ENCODE data around the gene BEND5. TPM values are rescaled to one million over a fixed set of nuclear protein-coding genes. Genes with fewer than 3 reads are reported as not detected.

The BEND5 gene
- polyA plus RNA-seq, 3 donors = 0.13 TPM; not detected in 2

- no peak for DNase-seq
- H3K27ac Mint-ChIP-seq = no peak overlapping the region
- intact Hi-C loops (cut with micrococcal nuclease) = no loop called here
- no peak overlapping the region for H3K4me3 ChIP-seq (replicated peaks in 1 of 3; ENCODE audit: low read depth in 2 of 3, low read length in 3 of 3)
- no peak overlapping the region for H2AFZ ChIP-seq (ENCODE audit: insufficient read depth, low read depth, low read length, poor library complexity, severe bottlenecking)
- no peaks in the 10 kb centered on the region for H3K9me3 ChIP-seq (replicated peaks in 1 of 2; ENCODE audit: control insufficient read depth in 1 of 2, insufficient read depth in 1 of 2, low read length in 2 of 2)
- no peaks in the 10 kb centered on the region for H3K27me3 ChIP-seq (ENCODE audit: control insufficient read depth in 2 of 2, insufficient read depth in 2 of 2, low read length in 2 of 2)
- no peaks in the 10 kb centered on the region for H3K36me3 ChIP-seq (replicated peaks in 1 of 2; ENCODE audit: control insufficient read depth in 1 of 2, insufficient read depth in 2 of 2, low read length in 2 of 2)
- TF ChIP-seq, protein P1, sequence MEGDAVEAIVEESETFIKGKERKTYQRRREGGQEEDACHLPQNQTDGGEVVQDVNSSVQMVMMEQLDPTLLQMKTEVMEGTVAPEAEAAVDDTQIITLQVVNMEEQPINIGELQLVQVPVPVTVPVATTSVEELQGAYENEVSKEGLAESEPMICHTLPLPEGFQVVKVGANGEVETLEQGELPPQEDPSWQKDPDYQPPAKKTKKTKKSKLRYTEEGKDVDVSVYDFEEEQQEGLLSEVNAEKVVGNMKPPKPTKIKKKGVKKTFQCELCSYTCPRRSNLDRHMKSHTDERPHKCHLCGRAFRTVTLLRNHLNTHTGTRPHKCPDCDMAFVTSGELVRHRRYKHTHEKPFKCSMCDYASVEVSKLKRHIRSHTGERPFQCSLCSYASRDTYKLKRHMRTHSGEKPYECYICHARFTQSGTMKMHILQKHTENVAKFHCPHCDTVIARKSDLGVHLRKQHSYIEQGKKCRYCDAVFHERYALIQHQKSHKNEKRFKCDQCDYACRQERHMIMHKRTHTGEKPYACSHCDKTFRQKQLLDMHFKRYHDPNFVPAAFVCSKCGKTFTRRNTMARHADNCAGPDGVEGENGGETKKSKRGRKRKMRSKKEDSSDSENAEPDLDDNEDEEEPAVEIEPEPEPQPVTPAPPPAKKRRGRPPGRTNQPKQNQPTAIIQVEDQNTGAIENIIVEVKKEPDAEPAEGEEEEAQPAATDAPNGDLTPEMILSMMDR (IDR thresholded peaks at IDR 0.05) = no peak
- no peaks in the 10 kb centered on the region for H3K9me3 Mint-ChIP-seq
- H3K27me3 Mint-ChIP-seq (ENCODE audit: low read depth in 3 of 3) = peaks cover 0 to 4% (median 2%) of the 10 kb centered on the region in 3 donors
- no peaks in the 10 kb centered on the region for H3K79me2 ChIP-seq (ENCODE audit: insufficient read depth, low read length)
- peaks cover 3% of the 10 kb centered on the region for H3K4me1 Mint-ChIP-seq
- WGBS (ENCODE audit: insufficient coverage) = 88% methylated on average over 1 of the region's 2 CpGs
- H3K27ac ChIP-seq (ENCODE audit: low read depth in 1 of 2, low read length in 2 of 2) = no peak overlapping the region
- no peak overlapping the region for H3K4me3 Mint-ChIP-seq
- no peaks in the 10 kb centered on the region for H3K4me1 ChIP-seq (ENCODE audit: control insufficient read depth in 1 of 2, insufficient read depth in 2 of 2, low read length in 2 of 2)
- no peaks in the 10 kb centered on the region for H4K20me1 ChIP-seq (ENCODE audit: insufficient read depth, low read length)
- H3K4me2 ChIP-seq (replicated peaks; ENCODE audit: extremely low read depth, low read length, poor library complexity, severe bottlenecking) = no peak overlapping the region
- no peaks in the 10 kb centered on the region for H3K36me3 Mint-ChIP-seq
- H3K9ac ChIP-seq (ENCODE audit: insufficient read depth, low read length, poor library complexity, severe bottlenecking) = no peak overlapping the region
Observed at GRCh38 chr1:48695161-48695560, 81.5 kb downstream of the BEND5 start.

GRCh38 chr1:48693674-48694320 lies 82.9 kb downstream of the BEND5 start:
- Histone ChIP-seq H3K9ac (ENCODE audit: insufficient read depth, low read length, poor library complexity, severe bottlenecking) (no peak overlapping the region), H2AFZ (ENCODE audit: insufficient read depth, low read depth, low read length, poor library complexity, severe bottlenecking) (no peak overlapping the region), H3K27me3 (ENCODE audit: control insufficient read depth in 2 of 2, insufficient read depth in 2 of 2, low read length in 2 of 2) (no peaks in the 10 kb centered on the region), H3K4me3 (replicated peaks in 1 of 3; ENCODE audit: low read depth in 2 of 3, low read length in 3 of 3) (no peak overlapping the region), H3K79me2 (ENCODE audit: insufficient read depth, low read length) (no peaks in the 10 kb centered on the region), H3K9me3 (replicated peaks in 1 of 2; ENCODE audit: control insufficient read depth in 1 of 2, insufficient read depth in 1 of 2, low read length in 2 of 2) (no peaks in the 10 kb centered on the region), H3K36me3 (replicated peaks in 1 of 2; ENCODE audit: control insufficient read depth in 1 of 2, insufficient read depth in 2 of 2, low read length in 2 of 2) (no peaks in the 10 kb centered on the region), H3K4me2 (replicated peaks; ENCODE audit: extremely low read depth, low read length, poor library complexity, severe bottlenecking) (no peak overlapping the region), H4K20me1 (ENCODE audit: insufficient read depth, low read length) (no peaks in the 10 kb centered on the region), H3K4me1 (ENCODE audit: control insufficient read depth in 1 of 2, insufficient read depth in 2 of 2, low read length in 2 of 2) (no peaks in the 10 kb centered on the region), H3K27ac (ENCODE audit: low read depth in 1 of 2, low read length in 2 of 2) (no peak overlapping the region)
- H3K4me3 Mint-ChIP-seq = no peak overlapping the region
- H3K4me1 Mint-ChIP-seq = peaks cover 3% of the 10 kb centered on the region
- WGBS (ENCODE audit: insufficient coverage) = 89% methylated on average over 6 of the region's 12 CpGs
- no peaks in the 10 kb centered on the region for H3K36me3 Mint-ChIP-seq
- peaks cover 0 to 4% (median 2%) of the 10 kb centered on the region in 3 donors for H3K27me3 Mint-ChIP-seq (ENCODE audit: low read depth in 3 of 3)
- TF ChIP-seq, protein P1 (IDR thresholded peaks at IDR 0.05) = no peak
- H3K9me3 Mint-ChIP-seq = no peaks in the 10 kb centered on the region
- DNase-seq = no peak
- intact Hi-C loops (cut with micrococcal nuclease) = no loop called here
- no peak overlapping the region for H3K27ac Mint-ChIP-seq

Measured in CD14-positive monocyte (primary cell).